Adrenal gland (tissue), 12 donors: ENCODE data around the gene BLZF1. TPM values are rescaled to one million over a fixed set of nuclear protein-coding genes. Genes with fewer than 3 reads are reported as not detected.
"Not testable (repeated sequence)": the region's sequence is repeated elsewhere in the genome, so short reads cannot be mapped to it uniquely, and the experiment has no call there.

Source experiments
- DNase-seq, 7 donors: peaks; one replicate each; pipeline ENCODE4 v3.0.0-alpha.2; 2019 to 2020
- H3K27ac ChIP-seq, 5 donors: fragments of 200-600 bp; sonication (generic) in 4 of 5; 1 replicate in 3 of 5; 2 replicates in 2 of 5; pipeline versions ENCODE4 v1.5.1 to v1.8.0; 2016 to 2020; ENCODE audit warnings: mild to moderate bottlenecking in 1 of 5
- H3K27me3 ChIP-seq: fragments of 200-600 bp; 2 replicates; pipeline ENCODE4 v1.8.0; 2021
- H3K36me3 ChIP-seq, 2 donors: fragments of 200-600 bp; replicated peaks in 1 of 2; 1 replicate in 1 of 2; 2 replicates in 1 of 2; pipeline versions ENCODE4 v1.5.1 to v1.8.0; 2018 to 2022
- H3K4me1 ChIP-seq, 2 donors: fragments of 200-600 bp; replicated peaks in 1 of 2; 1 replicate in 1 of 2; 2 replicates in 1 of 2; pipeline versions ENCODE4 v1.5.1 to v1.8.0; 2018 to 2021
- H3K4me3 ChIP-seq, 4 donors: fragments of 200-600 bp; sonication (generic) in 3 of 4; one replicate each; pipeline ENCODE4 v1.5.1; 2016 to 2018
- H3K9me3 ChIP-seq, 3 donors: fragments of 200-600 bp; sonication (generic) in 1 of 3; replicated peaks in 1 of 3; 1 replicate in 2 of 3; 2 replicates in 1 of 3; pipeline versions ENCODE4 v1.5.1 to v1.8.0; 2016 to 2021
- POLR2A ChIP-seq, 2 donors: fragments of 450-650 bp; IDR thresholded peaks; one replicate each; pipeline ENCODE4 v1.6.1; 2017; ENCODE audit warnings: antibody characterized with exemption in 2 of 2, mild to moderate bottlenecking in 2 of 2, moderate library complexity in 1 of 2
- WGBS, 4 donors: extraction: QIAGEN DNeasy Blood & Tissue Kit in 2 of 4; methylation state at CpG; one replicate each; pipeline versions ENCODE4 v1.1.5 to v1.1.7; 2013 to 2017; 5-methylcytosine and 5-hydroxymethylcytosine counted together
- intact Hi-C, 2 donors: fragments of 100-400 bp; cut with DNase I; formaldehyde crosslinking; loops; one replicate each; pipeline versions ENCODE4 v1.14.1 to v1.15.0; 2022 to 2023
- polyA plus RNA-seq, 3 donors: library from polyadenylated mRNA; stranded (reverse); fragments of 200-250 nt in 2 of 3; fragments of 350-450 nt in 1 of 3; fragmentation: Illumina TruSeq in 1 of 3; extraction: RNeasy Lipid Tissue Mini Kit (QIAGEN cat#74804) in 1 of 3; gene quantifications; one replicate each; pipeline ENCODE4 v1.2.3, GENCODE V29; 2013 to 2014
- total RNA-seq, 9 donors: library from RNA; depleted of rRNA in 4 of 9; stranded (reverse); fragments of >200 nt in 4 of 9; fragments of 120-200 nt in 1 of 9; fragmentation: NEBNext Ultra II Directional in 1 of 9; extraction: Animal tissue kit (Norgen Biotek cat#: 25700) in 1 of 9; gene quantifications; one replicate each; pipeline versions ENCODE4 v1.1.0 to v1.2.4, GENCODE V29; 2013 to 2023
- TF ChIP-seq, protein P1 (sequence below), 6 experiments: fragments of 450-650 bp in 4 of 6; fragments of 200-600 bp in 2 of 6; sonication (generic) in 1 of 6; IDR thresholded peaks; 1 replicate in 5 of 6; 2 replicates in 1 of 6; pipeline versions ENCODE4 v1.5.1 to v1.8.0; 2016 to 2021; ENCODE audit warnings: antibody characterized with exemption in 6 of 6, mild to moderate bottlenecking in 2 of 6, moderate library complexity in 1 of 6
- donor health status: healthy with polysubstance abuse.
- donor health status: Bipolar disorder and iron deficiency.
- donor health status: DM: yes; HTN: yes; CAD: no.
- donor health status: DM: no; HTN: no; CAD: no.
- donor health status: DM: no; HTN: no; CAD: no.
- donor health status: DM: yes; HTN: yes; CAD: no.

BLZF1 gene
- total and polyA plus RNA-seq, 12 donors, result 7.5 to 36.0 (median 20.0) TPM

GRCh38 chr1:169327875-169328274 is 40.1 kb upstream of the BLZF1 start:
- intact Hi-C loops, result no loop called here
- no peak for DNase-seq
- no peak for TF ChIP-seq POLR2A (IDR thresholded peaks at IDR 0.05)
- WGBS, 4 donors, result 88 to 94% (median 88%) methylated on average over 2 of the region's 2 CpGs
- Histone ChIP-seq H3K9me3 (no peaks in the 10 kb centered on the region), H3K36me3 (no peaks in the 10 kb centered on the region), H3K4me3 (no peak overlapping the region), H3K27me3 (no peaks in the 10 kb centered on the region), H3K4me1 (peaks cover 0 to 7% of the 10 kb centered on the region in 2 donors), H3K27ac (no peak overlapping the region)

GRCh38 chr1:169329383-169329782 is 38.6 kb upstream of the BLZF1 start:
- Histone ChIP-seq H3K27ac (no peak overlapping the region), H3K4me3 (no peak overlapping the region), H3K4me1 (peaks cover 0 to 15% of the 10 kb centered on the region in 2 donors), H3K27me3 (no peaks in the 10 kb centered on the region), H3K9me3 (no peaks in the 10 kb centered on the region), H3K36me3 (no peaks in the 10 kb centered on the region)
- no peak for TF ChIP-seq POLR2A (IDR thresholded peaks at IDR 0.05)
- TF ChIP-seq, protein P1, sequence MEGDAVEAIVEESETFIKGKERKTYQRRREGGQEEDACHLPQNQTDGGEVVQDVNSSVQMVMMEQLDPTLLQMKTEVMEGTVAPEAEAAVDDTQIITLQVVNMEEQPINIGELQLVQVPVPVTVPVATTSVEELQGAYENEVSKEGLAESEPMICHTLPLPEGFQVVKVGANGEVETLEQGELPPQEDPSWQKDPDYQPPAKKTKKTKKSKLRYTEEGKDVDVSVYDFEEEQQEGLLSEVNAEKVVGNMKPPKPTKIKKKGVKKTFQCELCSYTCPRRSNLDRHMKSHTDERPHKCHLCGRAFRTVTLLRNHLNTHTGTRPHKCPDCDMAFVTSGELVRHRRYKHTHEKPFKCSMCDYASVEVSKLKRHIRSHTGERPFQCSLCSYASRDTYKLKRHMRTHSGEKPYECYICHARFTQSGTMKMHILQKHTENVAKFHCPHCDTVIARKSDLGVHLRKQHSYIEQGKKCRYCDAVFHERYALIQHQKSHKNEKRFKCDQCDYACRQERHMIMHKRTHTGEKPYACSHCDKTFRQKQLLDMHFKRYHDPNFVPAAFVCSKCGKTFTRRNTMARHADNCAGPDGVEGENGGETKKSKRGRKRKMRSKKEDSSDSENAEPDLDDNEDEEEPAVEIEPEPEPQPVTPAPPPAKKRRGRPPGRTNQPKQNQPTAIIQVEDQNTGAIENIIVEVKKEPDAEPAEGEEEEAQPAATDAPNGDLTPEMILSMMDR (IDR thresholded peaks at IDR 0.05), result no peak
- no peak for DNase-seq
- 96 to 100% (median 97%) methylated on average over 1 of the region's 1 CpG for WGBS, 4 donors
- intact Hi-C loops, result no loop called here

DNA sequence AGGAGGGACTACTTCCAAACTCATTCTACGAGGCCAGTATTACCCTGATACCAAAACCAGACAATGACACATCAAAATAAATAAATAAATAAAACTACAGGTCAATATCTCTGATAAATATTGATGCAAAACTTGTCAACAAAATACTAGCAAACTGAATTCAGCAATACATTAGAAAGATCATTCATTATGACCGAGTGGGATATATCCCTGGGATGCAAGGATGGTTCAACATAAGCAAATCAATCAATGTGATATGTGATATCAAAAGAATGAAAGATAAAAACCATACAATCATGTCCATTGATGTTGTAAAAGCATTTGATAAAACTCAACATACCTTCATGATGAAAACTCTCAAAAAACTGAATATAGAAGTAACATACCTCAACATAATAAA is 37.1 kb upstream of the BLZF1 start:
- no peaks in the 10 kb centered on the region for H3K36me3 ChIP-seq
- H3K9me3 ChIP-seq, result no peaks in the 10 kb centered on the region
- no peak overlapping the region for H3K4me3 ChIP-seq
- H3K27me3 ChIP-seq, result no peaks in the 10 kb centered on the region
- TF ChIP-seq POLR2A (IDR thresholded peaks at IDR 0.05), result no peak
- TF ChIP-seq, protein P1 (IDR thresholded peaks at IDR 0.05), result no peak
- no peak overlapping the region for H3K27ac ChIP-seq
- H3K4me1 ChIP-seq, result peaks cover 0 to 15% of the 10 kb centered on the region in 2 donors
- DNase-seq, result no peak
- intact Hi-C loops, result no loop called here
- WGBS, 4 donors, result 93 to 99% (median 98%) methylated on average over 2 of the region's 2 CpGs

GRCh38 chr1:169334727-169335126 is 33.3 kb upstream of the BLZF1 start:
- H3K27me3 ChIP-seq, DNase-seq, H3K4me3 ChIP-seq, H3K27ac ChIP-seq, H3K36me3 ChIP-seq, H3K9me3 ChIP-seq, intact Hi-C loops: not testable (repeated sequence)
- peaks cover 0 to 14% of the 10 kb centered on the region in 2 donors for H3K4me1 ChIP-seq
- WGBS, 4 donors, result 93 to 98% (median 96%) methylated on average over 3 of the region's 3 CpGs

GRCh38 chr1:169336947-169337715 is 30.9 kb upstream of the BLZF1 start:
- H3K4me3 ChIP-seq, H3K27ac ChIP-seq, DNase-seq, intact Hi-C loops, H3K9me3 ChIP-seq, H3K36me3 ChIP-seq, H3K27me3 ChIP-seq: not testable (repeated sequence)
- WGBS, 4 donors, result 97 to 100% (median 98%) methylated on average over 7 to 35 of the region's 35 CpGs
- H3K4me1 ChIP-seq, result peaks cover 0 to 16% of the 10 kb centered on the region in 2 donors

DNA sequence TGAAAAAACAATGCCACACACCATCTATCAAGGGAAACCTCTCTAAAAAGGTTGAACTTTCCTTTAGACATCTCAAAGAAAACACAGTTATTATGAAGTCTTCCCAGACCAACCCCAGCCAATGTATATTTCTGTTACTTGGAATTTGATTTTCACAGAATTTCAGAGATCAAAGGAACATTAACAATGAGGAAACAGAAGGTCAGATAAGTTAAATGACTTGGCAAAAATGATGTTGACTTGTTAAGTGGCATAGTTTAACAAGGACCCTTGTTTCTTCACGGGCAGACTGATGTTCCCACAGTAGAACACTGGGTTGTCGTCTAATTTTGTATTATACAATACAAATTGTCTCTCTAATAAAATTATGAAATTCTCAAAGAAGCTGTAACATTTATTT is 29.4 kb upstream of the BLZF1 start:
- WGBS, 4 donors, result 58 to 65% (median 59%) methylated on average over 2 of the region's 2 CpGs
- Histone ChIP-seq H3K27me3 (no peaks in the 10 kb centered on the region), H3K9me3 (no peaks in the 10 kb centered on the region), H3K36me3 (no peaks in the 10 kb centered on the region), H3K4me1 (peaks cover 0 to 14% of the 10 kb centered on the region in 2 donors), H3K27ac (no peak overlapping the region), H3K4me3 (no peak overlapping the region)
- DNase-seq, result no peak
- TF ChIP-seq POLR2A (IDR thresholded peaks at IDR 0.05), result no peak
- TF ChIP-seq, protein P1 (IDR thresholded peaks at IDR 0.05), result no peak
- intact Hi-C loops, result no loop called here
